ENCODE results near the gene ZSWIM9. TPM values are rescaled to one million over a fixed set of nuclear protein-coding genes. Genes with fewer than 3 reads are reported as not detected.
A peak's percentile ranks its signal among the peaks of the same experiment; 100 is the strongest.

The ZSWIM9 gene
- polyA plus RNA-seq, 1 experiment, result 0.66 TPM

- DNase-seq (ENCODE audit: low read depth, low spot score), result peak; percentile 33
- peak; percentile 80 for TF ChIP-seq CTCF (IDR thresholded peaks at IDR 0.05; ENCODE audit: low read depth, low read length)
- no peaks in the 10 kb centered on the region for H3K27me3 ChIP-seq (ENCODE audit: control insufficient read depth, insufficient read depth, low read length)
- no peak overlapping the region for H3K4me3 ChIP-seq (ENCODE audit: low read depth, low read length)
- no peaks in the 10 kb centered on the region for H3K9me3 ChIP-seq (ENCODE audit: control insufficient read depth, insufficient read depth, low read length)
- ChIA-PET CTCF (interaction anchor here (0.6 to 7.8 kb wide), 15 partner anchors 9 to 190 kb away, joined by 3 to 127 read pairs (median 5); partner anchors contain the start of genes PLA2G4C and ZSWIM9), POLR2A (no interaction called here)
- H3K27ac ChIP-seq (ENCODE audit: low read depth, low read length), result no peak overlapping the region
Measured at GRCh38 chr19:48152551-48152950, 17.9 kb upstream of the ZSWIM9 start.

DNA sequence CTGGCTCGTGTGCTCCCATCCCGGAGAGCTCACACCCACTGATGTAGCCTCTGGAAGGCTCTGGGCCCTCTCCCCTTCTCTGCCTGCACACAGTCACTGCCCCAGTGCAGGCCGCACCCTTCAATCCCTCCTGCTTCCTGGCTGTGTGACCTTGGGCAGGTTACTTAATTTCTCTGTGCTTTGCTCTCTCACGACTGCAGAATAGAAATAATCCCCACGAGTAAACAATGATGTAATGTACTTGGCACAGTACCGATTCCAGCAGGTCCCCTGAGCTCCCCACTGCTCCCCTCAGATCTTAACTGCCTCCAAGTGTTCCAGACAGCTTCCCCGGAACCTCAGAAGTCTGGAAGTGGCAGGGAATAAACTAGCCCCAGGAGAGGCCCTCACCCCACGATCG lies 16.5 kb upstream of the ZSWIM9 start:
- TF ChIP-seq CTCF (IDR thresholded peaks at IDR 0.05; ENCODE audit: low read depth, low read length), result no peak

DNA sequence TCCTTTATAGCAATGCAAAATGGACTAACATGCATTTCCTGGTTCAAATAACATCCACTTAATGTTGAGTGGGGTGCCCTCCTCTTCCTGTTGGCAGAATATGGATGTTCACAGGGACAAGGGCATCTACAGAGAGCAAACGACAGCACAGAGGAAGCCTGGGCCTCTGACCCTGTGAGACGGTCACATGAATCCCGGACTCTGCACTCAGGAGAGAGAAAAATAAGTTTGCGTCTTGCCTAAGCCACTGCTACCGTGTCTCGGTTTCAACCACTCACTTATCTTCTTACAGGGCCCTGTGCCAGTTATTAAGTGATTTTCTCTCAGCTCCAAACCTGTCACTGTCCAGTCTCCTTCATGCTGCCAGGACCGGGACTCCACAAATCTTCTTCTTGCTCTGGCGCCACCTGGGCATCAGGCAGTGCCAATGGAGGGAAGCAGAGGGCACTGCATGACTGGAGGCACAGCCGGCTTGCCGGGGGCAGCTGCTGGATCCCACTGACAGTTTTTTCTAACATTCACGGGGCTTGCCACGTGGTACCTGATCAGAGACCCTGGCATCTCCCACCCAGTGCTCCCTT lies 12.2 kb upstream of the ZSWIM9 start:
- Histone ChIP-seq H3K27ac (ENCODE audit: low read depth, low read length) (no peak overlapping the region), H3K4me3 (ENCODE audit: low read depth, low read length) (no peak overlapping the region), H3K27me3 (ENCODE audit: control insufficient read depth, insufficient read depth, low read length) (no peaks in the 10 kb centered on the region), H3K9me3 (ENCODE audit: control insufficient read depth, insufficient read depth, low read length) (no peaks in the 10 kb centered on the region)
- POLR2A ChIA-PET, result interaction anchor here (0.6 kb wide), 1 partner anchor 33 kb away, joined by 3 read pairs; no protein-coding TSS in a partner anchor
- no peak for DNase-seq (ENCODE audit: low read depth, low spot score)
- CTCF ChIA-PET, result interaction anchor here (0.7 kb wide), 1 partner anchor 20 kb away, joined by 3 read pairs; no protein-coding TSS in a partner anchor
- TF ChIP-seq CTCF (IDR thresholded peaks at IDR 0.05; ENCODE audit: low read depth, low read length), result no peak

More for the DNA sequence above, 16.5 kb upstream of the ZSWIM9 start:
- POLR2A ChIA-PET, result no interaction called here
- Histone ChIP-seq H3K27ac (ENCODE audit: low read depth, low read length) (peak overlapping the region; percentile 11), H3K4me3 (ENCODE audit: low read depth, low read length) (no peak overlapping the region), H3K27me3 (ENCODE audit: control insufficient read depth, insufficient read depth, low read length) (no peaks in the 10 kb centered on the region), H3K9me3 (ENCODE audit: control insufficient read depth, insufficient read depth, low read length) (no peaks in the 10 kb centered on the region)
- CTCF ChIA-PET, result interaction anchor here (0.8 to 7.8 kb wide), 4 partner anchors 44 to 191 kb away, joined by 3 to 127 read pairs (median 12); partner anchors contain the start of gene PLA2G4C
- no peak for DNase-seq (ENCODE audit: low read depth, low spot score)

- no peaks in the 10 kb centered on the region for H3K27me3 ChIP-seq (ENCODE audit: control insufficient read depth, insufficient read depth, low read length)
- POLR2A ChIA-PET, result interaction anchor here (1.5 kb wide), 1 partner anchor 58 kb away, joined by 3 read pairs; the partner anchor contains the start of gene PLA2G4C
- no peaks in the 10 kb centered on the region; the same call in 1 of the 2 replicates for H3K9me3 ChIP-seq (ENCODE audit: control insufficient read depth, insufficient read depth, low read length)
- CTCF ChIA-PET, result no interaction called here
- no peak for TF ChIP-seq CTCF (IDR thresholded peaks at IDR 0.05; ENCODE audit: low read depth, low read length)
- H3K27ac ChIP-seq (ENCODE audit: low read depth, low read length), result no peak overlapping the region
- no peak overlapping the region for H3K4me3 ChIP-seq (ENCODE audit: low read depth, low read length)
- no peak for DNase-seq (ENCODE audit: low read depth, low spot score)
Measured at GRCh38 chr19:48168689-48169088, 1.8 kb upstream of the ZSWIM9 start.

DNA sequence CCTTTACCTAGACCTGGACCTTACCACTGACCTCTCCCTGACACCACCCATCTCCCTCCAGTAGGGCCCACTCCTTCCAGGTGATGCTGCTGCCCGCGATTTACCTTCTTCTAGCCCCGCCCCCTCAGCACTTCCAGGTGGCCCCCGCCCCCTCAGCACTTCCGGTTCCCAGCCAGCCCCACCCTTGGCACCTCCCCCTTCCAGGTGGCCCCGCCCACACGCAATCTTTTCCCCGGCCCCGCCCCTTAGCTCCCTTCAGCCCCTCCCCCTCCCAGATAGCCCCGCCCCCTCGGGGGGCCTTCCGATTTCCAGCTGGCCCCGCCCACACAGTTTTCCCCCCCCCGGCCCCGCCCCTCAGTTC lies 922 bp upstream of the ZSWIM9 start:
- no peaks in the 10 kb centered on the region; the same call in 1 of the 2 replicates for H3K9me3 ChIP-seq (ENCODE audit: control insufficient read depth, insufficient read depth, low read length)
- ChIA-PET CTCF (interaction anchor here (0.6 to 2.6 kb wide), 5 partner anchors 25 to 462 kb away, joined by 3 to 13 read pairs (median 5); no protein-coding TSS in a partner anchor), POLR2A (interaction anchor here (1.5 kb wide), 1 partner anchor 59 kb away, joined by 3 read pairs; the partner anchor contains the start of gene PLA2G4C)
- H3K4me3 ChIP-seq (ENCODE audit: low read depth, low read length), result peak overlapping the region; percentile 92
- no peak for TF ChIP-seq CTCF (IDR thresholded peaks at IDR 0.05; ENCODE audit: low read depth, low read length)
- H3K27me3 ChIP-seq (ENCODE audit: control insufficient read depth, insufficient read depth, low read length), result no peaks in the 10 kb centered on the region
- DNase-seq (ENCODE audit: low read depth, low spot score), result peak; percentile 29
- no peak overlapping the region for H3K27ac ChIP-seq (ENCODE audit: low read depth, low read length)
